Suppressor macrophage treated with lipopolysaccharide for 1 hour (primary cell): ENCODE results near the gene GMFB.
"Not testable (repeated sequence)": the region's sequence is repeated elsewhere in the genome, so short reads cannot be mapped to it uniquely, and the experiment has no call there.

Experiments
- DNase-seq, 3 donors: peaks; one replicate each; pipeline ENCODE4 v3.0.0-alpha.2; 2020 to 2022

GMFB gene

DNA sequence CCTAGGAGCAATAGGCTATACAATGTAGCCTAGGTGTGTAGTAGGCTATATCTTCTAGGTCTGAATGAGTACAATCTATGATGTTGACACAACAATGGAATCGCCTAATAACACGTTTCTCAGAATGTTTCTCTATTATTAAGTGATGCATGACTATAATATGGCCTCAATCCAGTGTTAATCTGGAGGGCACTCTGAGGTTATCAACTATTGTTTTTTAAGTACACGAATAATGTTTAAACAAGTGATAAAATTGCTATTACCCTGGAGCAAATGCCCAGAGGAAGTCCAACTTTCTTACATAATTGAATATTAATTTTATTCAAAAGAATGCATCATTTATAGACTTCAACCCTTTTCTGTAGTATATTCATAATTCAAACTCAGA is 31.2 kb downstream of the GMFB start:
- DNase-seq = no peak

DNA sequence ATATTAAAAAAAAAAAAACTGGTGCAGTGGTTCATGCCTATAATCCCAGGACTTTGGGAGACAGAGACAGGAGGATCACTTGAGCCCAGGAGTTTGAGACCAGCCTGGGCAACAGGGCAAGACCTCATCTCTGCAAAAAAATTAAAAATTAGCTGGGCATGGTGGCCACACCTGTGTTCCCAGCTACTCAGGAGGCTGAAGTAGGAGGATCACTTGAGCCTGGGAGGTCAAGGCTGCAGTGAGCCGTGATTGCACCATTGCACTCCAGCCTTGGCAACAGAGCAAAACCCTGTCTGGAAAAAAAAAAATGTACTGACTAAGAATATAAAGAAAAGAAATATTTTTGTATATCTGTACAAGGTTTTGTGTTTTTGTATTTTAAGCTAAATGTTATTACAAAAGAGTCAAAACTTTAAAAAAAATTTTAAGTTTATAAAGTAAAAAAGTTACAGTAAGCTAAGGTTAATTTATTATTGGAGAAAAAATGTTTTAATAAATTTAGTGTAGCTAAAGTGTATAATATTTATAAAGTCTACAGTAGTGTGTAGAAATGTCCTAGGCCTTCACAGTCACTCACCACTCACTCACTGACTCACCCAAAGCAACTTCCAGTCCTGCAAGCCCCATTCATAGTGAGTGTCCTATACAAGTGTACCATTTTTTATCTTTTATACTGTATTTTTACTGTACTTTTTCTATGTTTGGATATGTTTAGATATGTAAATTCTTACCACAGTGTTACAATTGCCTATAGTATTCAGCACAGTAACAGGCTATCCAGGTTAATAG is 31.8 kb downstream of the GMFB start:
- DNase-seq = peak in 1 of 3 donors; percentile 10

DNA sequence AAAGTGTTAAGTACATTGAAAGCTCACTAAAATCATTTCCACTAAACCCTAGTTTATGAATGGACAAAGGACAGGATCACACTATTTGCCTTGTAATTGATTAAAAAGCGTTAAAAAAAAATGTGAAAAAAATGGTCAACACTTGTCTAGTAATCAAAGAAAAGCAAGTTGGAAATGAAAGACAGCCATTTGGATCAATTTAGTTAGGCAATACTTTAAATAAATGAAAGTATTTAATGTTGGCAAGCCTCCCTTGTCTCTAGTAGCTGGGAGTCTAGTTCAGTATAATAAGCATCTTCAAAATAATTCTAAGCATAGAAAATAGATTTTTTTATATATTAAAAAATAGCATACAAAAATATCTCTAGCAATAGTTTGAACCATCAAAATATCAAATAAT is 33.4 kb downstream of the GMFB start:
- DNase-seq = no peak

DNA sequence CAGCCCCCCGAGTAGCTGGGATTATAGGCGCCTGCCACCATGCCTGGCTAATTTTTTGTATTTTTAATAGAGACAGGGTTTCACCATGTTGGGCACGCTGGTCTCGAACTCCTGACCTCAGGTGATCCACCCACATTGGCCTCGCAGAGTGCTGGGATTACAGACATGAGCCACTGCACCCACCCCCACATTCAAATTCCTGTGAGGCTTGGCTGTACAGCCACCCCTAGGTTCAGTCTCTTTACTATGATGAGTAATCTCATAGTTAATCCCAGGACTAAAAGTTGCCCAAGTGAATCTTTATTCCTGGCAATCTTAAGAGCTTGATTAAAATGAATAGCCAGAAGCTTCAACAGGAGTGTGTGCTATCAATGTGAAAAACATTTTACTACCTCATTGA is 34.8 kb downstream of the GMFB start:
- not testable (repeated sequence) for DNase-seq

DNA sequence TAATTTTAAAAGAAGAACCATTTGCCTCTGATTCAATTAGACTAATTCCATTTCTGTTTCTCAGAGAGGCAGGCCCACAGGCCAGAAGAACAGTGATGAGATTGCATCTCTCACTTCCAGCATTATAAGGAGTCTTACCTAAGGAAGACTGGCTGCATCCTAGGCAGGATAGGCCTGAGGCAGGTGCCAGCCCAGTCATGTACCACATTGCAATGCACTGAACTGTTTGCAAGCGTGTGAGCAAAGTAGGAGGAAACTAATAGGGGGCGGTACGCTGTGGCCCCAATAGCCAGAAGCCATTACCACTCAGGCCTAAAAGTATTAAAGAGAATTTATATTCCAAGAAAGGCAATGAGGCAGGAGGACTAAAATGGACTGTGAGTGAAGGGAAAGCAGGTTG is 35.5 kb downstream of the GMFB start:
- no peak for DNase-seq

DNA sequence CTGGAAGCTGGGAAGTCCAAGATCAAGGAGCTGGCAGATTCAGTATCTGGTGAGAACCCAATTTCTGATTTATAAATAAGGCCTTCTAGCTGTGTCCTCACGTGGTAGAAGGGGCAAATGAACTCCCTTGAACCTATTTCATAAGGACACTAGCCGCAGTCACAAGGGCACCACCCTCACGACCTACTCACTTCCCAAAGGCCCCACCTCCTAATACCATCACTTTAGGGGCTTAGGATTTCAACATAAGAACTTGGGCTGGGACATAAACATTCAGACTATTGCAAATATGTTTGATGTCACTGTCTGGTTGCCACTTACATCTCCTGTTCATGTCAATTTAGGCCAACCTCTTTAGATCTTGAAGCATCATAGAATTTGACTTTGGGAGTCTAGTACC is 36.8 kb downstream of the GMFB start:
- DNase-seq = peak; percentile 13 to 34 (median 20)

DNA sequence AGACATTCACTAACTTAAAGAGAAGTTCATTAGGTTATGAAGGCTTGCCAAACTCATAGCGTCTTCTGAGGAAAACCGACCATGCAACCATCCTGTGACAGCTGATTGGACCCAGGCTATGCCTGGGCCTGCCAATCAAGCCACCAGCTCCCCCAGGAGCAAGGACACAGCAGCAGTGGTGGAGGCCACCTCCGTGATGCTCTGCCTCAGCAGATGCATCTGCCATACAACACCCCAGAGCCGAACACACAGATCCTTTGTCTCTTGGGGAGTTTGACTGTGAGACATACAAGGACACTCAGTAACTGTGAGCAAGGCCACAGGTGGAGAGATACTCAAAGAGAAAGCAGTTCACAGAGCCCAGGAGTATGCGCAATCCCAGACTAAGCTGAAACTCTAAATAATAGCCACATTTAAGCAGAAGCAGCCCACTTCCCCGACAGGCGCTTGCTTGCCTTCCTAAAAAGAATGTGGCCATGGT is 37.6 kb downstream of the GMFB start:
- DNase-seq = no peak

DNA sequence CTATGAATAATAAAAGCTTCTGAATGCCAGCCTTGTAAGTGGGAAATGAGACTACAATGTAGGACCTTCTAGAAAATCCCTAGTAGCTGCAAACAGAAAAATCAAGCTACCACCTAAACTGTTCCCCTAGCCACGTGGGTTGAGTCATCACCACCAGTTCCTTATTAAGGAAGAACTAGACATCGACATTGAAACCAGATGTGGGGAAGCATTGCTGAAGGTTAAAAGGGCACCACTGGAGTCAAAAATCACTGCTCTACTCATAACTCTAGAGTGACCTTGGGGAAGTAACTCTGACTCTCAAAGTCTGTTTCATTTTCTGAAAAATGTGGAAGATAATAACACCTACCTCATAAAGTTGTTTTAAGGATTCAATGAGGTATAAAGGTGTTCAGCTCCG is 38.2 kb downstream of the GMFB start:
- DNase-seq = peak; percentile 91 to 96 (median 92)

DNA sequence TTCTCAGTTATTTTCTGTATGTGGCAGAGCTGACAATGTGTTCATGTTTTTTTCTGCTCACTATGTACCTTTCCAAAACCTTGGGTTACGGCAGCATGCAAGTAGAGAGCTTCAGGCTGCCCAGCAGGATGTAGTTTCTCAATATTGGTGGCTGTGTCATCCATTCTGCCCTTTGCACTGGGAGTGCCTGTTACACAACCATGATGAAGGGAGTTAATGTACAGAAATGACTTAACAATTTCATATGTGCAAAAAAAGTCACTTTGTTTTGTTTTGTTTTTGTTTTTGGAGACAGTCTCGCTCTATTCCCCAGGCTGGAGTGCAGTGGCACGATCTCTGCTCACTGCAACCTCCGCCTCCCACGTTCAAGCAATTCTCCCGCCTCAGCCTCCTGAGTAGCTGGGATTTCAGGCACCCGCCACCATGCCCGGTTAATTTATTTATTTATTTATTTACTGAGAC is 41.5 kb downstream of the GMFB start:
- peak; percentile 78 to 94 (median 94) for DNase-seq

DNA sequence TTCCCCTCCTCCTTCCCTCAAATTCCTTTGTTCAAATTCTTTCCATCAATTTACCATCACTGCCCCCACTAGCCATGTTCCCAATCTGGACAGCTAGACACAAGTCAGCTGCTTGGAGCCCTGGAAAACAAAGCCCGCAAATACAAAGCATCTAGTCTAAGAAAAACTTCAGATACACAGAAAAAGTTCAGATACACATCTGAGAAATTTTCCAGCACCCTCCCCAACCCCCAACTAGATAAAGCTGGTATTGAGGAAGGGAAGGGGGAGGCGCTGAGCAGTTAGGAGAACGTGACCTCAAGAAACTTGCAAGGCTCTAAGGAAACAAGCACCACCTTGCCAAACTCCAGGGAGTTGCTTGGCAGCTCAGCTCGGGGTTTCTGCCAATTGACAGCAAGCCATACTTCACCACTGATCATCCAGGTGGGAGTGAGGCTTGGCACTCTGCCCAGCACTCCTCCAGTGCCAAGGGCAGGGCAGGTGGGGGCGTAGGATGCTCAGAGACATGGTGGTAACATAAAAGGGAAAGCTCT is 42.6 kb downstream of the GMFB start:
- no peak for DNase-seq

DNA sequence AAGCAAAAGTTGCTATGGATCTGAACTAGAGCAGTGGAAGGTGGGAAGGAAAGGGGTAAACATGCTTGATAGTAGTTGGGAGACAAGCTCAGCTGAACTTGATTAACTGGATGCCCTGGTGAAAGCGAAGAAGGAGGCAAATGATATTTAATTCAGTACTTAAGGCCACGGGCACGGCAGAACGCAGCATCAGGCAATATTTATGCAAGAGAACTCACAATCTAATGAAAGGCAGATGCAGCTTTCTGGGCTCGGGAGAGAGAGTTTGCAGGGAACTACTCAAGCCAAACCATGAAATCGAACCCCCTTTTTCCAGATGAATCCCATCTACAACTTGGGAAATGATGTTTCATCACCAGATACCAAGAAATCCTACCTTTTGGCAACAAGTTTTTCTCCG is 44.1 kb downstream of the GMFB start:
- DNase-seq = no peak

DNA sequence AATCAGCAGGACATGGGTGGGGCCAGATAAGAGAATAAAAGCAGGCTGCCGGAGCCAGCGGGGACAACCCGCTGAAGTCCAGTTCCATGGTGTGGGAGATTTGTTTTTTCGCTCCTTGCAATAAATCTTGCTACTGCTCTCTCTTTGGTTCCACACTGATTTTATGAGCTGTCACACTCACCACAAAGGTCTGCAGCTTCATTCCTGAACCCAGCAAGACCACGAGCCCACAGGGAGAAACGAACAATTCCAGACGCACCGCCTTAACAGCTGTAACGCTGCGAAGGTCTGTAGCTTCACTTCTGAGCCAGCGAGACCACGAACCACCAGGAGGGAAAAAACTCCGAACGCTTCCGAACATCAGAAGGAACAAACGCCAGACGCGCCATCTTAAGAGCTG is 44.8 kb downstream of the GMFB start:
- no peak for DNase-seq

DNA sequence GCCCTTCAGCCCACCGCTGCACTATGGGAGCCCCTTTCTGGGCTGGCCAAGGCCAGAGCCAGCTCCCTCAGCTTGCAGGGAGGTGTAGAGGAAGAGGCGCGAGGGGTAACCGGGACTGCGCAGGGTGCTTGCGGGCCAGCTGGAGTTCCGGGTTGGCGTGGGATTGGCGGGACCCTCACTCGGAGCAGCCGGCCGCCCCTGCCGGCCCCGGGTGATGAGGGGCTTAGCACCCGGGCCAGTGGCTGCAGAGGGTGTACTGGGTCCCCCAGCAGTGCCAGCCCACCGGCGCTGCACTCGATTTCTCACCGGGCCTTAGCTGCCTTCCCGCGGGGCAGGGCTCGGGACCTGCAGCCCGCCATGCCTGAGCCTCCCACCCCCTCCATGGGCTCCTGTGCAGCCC is 45.8 kb downstream of the GMFB start:
- DNase-seq = not testable (repeated sequence)

DNA sequence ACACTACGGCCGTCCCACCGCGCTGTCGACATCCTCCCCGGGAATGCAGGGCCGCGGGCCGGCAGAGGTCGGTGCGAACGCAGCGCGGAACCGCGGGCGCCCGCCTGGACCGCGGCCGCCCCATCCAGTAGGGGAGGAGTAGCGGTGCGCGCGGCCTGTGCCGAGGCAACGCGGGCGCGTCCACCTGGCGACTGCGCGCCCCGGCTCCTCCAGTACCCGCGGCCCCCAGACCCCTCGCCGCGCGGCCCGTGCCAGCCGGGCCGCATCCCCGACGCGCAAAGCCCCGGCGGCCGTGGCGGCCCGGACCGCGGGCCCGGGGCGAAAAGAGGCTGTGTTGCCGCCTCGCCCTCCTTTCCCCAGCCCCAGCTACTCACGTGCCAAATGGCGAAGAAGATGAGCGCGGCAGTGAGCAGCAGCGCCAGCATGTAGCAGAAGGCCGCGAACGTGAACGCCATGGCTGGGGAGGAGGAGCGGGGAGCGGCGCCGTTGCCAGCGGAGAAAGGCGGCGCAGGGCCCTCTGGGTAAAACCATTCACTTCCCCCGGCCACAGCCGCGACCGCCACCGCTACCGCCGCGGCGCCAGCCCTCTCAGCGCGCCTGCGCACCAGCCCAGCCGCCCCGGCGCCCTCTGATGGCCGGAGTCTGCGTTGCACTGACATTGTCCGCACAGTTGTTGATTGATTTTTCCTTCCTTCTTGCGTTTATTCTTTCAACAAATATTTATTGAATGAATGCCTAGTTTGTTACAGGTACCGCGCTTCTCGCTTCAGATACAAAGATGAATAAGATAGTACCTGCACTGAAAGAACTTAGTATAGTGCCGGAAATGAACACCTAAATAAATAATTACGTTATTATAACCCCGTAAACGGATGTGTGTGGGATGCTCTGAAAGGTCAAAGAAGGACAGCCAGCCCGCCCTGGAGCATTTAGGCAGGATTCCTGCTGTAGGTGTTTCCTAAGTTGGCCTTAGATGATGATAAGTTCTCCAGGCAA is 47.6 kb downstream of the GMFB start, which contains the start of gene CNIH1:
CNIH1 (minus strand) TSS at position 502 of the 996 bp plus-strand sequence; CDS start at position 455, 47 bp downstream.
- peak; percentile 94 to 97 (median 96) for DNase-seq

DNA sequence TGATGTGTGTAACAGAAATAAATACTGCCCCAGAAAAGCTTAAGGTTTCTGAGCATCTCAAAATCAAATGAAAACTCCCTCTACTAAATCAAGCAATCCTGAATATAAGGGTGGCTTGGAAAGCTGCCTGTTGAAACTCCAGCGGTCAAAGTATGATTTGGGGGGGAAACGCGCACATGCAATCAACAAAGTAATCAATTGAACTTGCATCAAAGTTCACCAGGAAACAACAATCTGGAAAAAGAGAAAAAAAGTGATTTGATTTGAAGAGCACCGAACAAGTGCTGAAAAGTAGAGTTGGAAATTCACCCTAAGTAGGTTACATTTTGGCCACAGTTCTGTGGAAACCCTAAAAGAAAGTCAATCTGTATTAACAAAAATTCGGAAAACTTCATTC is 48.3 kb downstream of the GMFB start:
- DNase-seq = no peak

DNA sequence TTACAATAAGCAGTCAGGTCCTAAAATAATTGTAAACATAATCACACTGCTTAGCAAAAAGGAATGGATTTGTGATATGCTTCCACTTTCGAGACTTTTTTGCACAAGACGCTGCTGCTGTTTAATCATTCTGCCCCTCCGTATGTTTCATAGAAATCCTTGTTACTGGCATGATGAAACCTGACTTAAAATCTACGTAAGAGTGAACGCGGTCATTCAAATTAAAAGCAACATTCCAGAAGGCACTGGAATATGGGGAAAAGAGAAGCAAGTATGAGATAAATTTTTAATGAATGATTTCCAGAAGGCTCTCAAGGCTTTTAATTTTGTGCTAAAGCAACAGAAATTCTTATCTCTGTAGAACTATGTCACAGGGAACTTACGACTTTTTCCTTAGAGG is 48.7 kb downstream of the GMFB start:
- no peak for DNase-seq

DNA sequence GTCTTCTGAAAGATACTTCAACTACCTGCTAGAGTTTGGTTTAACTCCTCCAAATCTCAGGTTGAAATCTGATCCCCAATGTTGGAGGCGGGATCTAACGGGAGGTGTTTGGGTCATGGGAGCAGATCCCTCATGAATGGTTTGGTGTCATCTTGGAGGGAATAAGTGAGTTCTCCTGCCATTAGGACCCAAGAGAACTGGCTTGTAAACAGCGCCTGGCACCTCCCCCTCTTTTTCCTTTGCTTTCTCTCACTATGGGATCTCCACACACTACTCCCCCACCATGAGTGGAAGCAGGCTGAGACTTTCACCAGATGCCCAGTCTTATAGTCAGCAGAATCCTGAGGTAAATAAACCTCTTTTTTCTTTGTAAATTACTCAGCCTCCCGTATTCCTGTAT is 50.1 kb downstream of the GMFB start:
- no peak for DNase-seq

DNA sequence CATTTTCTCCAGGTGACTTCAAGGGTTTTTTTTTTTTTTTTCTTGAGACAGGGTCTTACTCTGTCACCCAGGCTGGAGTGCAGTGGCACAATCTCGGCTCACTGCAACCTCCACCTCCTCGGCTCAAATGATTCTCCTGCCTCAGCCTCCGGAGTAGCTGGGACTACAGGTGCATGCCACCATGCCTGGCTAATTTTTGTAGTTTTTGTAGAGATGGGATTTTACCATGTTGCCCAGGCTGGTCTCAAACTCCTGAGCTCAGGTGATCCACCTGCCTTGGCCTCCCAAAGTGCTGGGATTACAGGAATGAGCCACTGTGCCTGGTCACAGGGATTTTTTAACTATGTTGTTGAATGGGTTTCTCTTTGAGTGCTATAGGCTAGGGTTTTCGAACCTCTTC is 50.8 kb downstream of the GMFB start:
- not testable (repeated sequence) for DNase-seq

DNA sequence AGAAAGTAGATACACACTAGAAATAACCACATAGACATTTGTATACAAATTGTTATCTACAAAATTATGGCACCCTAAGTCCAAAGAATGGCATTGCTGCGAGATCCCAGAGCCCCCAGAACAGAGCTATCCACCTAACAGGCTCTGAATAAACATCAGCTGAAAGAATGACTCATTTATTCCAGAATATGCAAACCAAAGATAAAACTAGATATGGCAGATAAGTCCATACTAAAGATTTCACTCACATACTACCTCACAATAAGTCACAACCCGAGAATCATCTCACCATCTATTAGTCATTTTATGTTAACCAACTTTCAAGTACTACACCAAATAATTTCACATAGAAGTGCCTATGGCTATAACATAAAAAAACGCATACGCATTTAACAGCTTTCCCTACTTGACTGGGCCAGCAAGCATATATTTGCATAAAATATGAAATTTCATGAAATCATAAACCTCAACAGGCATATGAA is 53.2 kb downstream of the GMFB start:
- peak in 2 of 3 donors; percentile 20 to 24 for DNase-seq

DNA sequence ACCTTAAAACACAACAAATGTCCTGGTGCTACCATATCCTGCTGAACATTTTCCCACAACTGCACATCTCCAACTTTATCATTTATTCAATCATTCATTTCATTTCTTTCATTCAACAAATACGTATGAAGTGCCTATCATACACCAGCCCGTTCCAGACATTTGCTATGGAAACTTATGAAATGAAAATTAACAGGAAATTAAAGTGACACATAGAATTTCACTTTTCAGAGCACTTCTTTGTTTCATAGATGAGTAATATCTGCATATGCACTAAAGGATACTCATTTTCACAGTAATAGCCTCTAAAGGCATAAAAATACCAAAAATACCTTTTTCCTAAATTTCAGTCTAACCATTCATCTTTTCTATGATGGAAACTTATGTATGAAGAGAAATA is 60.3 kb downstream of the GMFB start:
- no peak for DNase-seq

DNA sequence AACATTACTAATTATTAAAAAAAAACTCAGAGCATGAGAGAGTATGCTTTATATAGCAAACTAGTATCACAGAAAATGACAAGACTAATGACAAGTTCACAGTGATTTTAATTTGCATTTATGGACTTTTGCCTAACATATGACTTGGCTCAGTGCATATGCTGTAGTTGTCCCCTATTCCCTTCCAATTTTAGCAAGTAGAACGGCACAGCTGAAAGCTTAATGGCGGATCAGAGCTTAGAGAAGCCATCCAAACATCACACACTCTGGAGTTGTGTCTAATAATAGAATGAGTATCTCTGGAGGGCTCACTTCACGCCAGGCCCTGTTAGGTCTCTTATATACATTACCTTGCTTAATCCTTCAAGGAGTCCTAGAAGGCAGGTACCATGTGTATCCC is 60.9 kb downstream of the GMFB start:
- DNase-seq = no peak

DNA sequence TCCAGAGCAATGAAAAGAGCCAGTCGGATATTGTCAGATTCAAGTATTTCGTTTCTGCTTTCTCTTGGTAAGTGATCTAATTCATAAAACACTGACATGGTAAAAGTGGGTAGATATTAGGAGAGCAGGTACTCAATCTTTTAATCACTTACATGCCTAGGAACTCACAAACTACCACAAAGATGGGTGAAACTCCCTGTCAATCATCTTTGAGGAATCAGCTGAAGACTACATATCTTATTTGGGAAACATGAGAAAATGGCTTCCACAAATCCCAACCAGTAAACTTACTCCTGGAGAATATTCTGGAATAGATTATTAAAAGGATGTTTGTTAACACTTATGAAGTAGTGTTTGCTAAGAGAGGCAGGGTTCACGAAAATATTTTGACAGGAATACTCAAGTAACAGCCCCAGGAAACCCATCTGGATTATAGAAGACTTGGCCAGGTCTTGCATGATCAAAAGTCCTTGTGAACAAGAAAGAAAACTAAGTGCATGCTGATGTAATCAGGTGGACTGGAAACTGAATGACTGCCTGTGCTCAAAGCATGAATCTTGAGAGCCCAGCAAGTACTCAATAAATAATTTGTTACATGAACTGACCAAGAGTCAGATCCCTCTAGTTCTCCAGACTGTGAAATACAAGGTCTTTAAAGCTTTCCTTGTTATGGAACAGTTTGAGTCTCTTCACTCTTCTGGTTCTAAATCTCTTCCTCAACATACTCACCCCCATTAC is 63.1 kb downstream of the GMFB start:
- no peak for DNase-seq
